Ovary (tissue), 3 donors: ENCODE data around the gene AFAP1.

ENCODE experiments used
- EP300 ChIP-seq: sonication (generic); formaldehyde crosslinking; IDR thresholded peaks from one replicate; pipeline ENCODE4 v1.6.1; 2017; ENCODE audit warnings: antibody characterized with exemption
- POLR2A ChIP-seq: fragments of 450-650 bp; IDR thresholded peaks from one replicate; pipeline ENCODE4 v1.6.1; 2017; ENCODE audit warnings: antibody characterized with exemption, mild to moderate bottlenecking, moderate library complexity
- TF ChIP-seq, protein P1 (sequence below), 3 donors: fragments of 450-650 bp in 2 of 3; fragments of 200-600 bp in 1 of 3; IDR thresholded peaks; one replicate each; pipeline versions ENCODE4 v1.5.1 to v1.8.0; 2016 to 2022; ENCODE audit warnings: antibody characterized with exemption in 3 of 3, mild to moderate bottlenecking in 1 of 3
- donor health status: DM: no; HTN: no; CAD: no.

DNA sequence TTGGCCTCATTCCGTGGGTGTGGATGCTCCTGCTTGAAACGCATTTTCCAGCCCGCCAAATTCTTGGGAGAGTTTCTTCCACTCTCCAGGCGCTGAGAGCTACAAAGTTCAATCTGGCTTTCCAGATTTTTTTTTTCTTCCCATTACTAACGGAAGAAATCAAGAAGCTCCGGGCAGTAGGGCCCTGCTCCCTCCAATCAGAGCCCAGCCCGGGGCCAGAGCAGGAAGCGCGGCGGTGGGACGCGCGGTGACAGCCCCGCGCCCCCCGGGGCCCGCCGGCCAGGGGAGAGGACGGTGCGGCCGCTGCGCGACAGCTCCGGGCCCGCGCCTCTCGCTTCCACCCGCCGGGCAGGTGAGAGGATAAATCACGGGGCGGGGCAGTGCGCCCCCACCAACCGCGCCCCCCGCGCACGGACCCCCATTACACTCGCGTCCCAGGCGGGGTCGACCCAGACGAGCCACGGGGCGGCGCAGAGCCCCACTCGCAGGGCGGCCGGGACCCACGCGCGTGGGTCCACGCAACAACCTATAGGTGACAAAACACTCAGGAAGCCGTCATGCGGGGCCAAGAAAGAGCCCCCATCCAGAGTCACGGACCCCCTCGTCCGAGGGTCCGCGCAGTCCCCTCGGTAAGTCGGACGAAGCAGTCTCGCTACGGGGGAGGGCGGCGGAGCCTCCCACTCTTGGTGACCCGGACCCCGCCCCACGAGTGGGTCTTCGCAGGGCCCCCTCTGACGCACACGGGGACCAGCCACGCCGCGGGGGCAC is 868 bp downstream of the AFAP1 start:
- TF ChIP-seq, protein P1, sequence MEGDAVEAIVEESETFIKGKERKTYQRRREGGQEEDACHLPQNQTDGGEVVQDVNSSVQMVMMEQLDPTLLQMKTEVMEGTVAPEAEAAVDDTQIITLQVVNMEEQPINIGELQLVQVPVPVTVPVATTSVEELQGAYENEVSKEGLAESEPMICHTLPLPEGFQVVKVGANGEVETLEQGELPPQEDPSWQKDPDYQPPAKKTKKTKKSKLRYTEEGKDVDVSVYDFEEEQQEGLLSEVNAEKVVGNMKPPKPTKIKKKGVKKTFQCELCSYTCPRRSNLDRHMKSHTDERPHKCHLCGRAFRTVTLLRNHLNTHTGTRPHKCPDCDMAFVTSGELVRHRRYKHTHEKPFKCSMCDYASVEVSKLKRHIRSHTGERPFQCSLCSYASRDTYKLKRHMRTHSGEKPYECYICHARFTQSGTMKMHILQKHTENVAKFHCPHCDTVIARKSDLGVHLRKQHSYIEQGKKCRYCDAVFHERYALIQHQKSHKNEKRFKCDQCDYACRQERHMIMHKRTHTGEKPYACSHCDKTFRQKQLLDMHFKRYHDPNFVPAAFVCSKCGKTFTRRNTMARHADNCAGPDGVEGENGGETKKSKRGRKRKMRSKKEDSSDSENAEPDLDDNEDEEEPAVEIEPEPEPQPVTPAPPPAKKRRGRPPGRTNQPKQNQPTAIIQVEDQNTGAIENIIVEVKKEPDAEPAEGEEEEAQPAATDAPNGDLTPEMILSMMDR (IDR thresholded peaks at IDR 0.05): no peak
- peak; percentile 22 for TF ChIP-seq POLR2A
- TF ChIP-seq EP300: no peak
